ENCODE data around the gene PPIE. TPM values are rescaled to one million over a fixed set of nuclear protein-coding genes. Genes with fewer than 3 reads are reported as not detected.
"Not testable (repeated sequence)": the region's sequence is repeated elsewhere in the genome, so short reads cannot be mapped to it uniquely, and the experiment has no call there.

Gene PPIE
- total RNA-seq, 1 donor from 2014 or later, result 39.0 TPM

DNA sequence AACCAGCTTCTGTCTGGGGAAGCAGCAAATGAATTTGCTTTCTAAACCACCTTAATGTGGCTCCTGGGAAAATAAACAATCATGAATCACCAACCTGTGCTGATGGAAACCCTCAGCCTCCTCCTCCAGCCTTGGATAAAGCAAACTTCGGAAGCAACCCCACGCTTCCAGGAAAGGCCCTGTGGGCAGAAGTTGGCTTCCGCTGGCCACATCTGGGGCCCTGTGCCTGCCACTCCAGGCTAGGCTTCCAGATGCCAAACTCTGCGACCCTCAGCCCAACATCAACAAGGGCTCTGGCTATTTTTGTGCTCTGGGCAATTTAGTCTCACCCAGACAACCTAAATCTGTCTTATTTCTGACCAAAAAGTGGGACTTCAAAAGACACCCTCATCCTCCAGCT lies 38.6 kb downstream of the PPIE start:
- no peak for DNase-seq (ENCODE audit: low spot score)

- not testable (repeated sequence) for DNase-seq (ENCODE audit: low spot score)
Observed at GRCh38 chr1:39777896-39778295, 39.2 kb downstream of the PPIE start.

DNA sequence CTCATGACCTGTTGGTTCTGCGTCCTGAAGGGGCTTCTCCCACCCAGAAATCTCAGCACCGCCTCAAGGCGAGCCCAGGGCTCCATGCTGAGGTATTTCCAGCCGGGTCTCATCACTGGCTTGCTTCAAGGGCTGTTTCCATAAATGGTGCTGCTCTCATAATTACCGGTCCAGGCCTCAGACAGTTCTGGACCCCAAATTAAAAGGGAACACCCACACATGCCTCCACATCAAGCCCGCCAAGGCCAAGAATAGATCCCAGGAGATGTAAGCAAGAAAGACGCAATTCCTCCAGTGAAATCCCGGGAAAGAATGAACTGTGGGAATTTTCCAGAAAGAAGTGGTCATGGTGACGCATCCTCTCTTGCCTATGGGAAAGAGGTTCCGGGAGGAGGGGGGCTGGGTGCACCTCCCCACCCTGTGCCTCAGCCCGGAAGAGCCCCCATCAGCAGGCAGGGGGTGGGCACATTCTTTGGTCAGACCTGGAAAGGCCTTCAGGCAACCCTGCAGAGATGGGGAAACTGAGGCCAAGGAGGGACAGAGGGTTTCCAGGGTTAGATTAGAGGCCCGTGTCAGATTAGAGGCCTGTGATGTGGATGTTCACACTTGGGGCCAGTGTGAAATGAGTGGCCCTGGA lies 39.9 kb downstream of the PPIE start:
- not testable (repeated sequence) for DNase-seq (ENCODE audit: low spot score)

- DNase-seq (ENCODE audit: low spot score), result no peak
Observed at GRCh38 chr1:39779137-39779536, 40.5 kb downstream of the PPIE start.

DNA sequence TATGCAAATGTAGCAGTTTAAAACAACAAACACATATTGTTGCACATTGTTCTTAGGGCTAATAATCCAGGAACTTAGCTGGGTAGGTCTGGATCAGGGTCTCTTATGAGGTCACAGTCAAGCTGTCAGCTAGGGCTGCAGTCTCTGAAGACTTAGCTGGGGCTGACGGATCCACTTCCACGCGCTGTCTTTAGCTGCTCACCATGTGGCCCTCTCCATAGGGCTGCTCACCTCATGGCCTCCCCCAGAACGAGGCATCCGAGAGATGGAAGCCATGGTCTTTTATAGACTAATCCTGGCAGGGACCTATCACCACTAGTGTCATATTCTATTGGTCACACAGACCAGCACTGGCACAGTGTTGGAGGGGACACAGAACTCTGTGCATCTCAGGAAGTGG lies 41.1 kb downstream of the PPIE start:
- no peak for DNase-seq (ENCODE audit: low spot score)

DNA sequence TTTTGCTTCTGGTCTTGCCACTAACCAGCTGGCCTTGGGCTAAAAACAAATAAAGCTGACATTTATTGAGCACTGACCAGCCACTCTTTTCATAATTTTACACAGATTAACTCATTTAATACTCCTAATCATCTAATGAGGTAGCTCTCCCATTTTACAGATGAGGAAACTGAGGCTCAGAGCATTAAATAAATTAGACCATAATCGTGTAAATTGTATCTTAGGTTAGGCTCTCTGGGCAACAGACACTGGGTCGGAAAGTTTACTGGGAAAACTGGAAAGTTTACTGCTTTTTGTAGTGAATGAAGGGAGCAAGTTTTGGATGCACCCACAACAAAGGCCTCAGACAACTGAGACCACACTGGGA lies 42.6 kb downstream of the PPIE start:
- DNase-seq (ENCODE audit: low spot score), result no peak

- DNase-seq (ENCODE audit: low spot score), result no peak
Observed at GRCh38 chr1:39782103-39782502, 43.4 kb downstream of the PPIE start.

DNA sequence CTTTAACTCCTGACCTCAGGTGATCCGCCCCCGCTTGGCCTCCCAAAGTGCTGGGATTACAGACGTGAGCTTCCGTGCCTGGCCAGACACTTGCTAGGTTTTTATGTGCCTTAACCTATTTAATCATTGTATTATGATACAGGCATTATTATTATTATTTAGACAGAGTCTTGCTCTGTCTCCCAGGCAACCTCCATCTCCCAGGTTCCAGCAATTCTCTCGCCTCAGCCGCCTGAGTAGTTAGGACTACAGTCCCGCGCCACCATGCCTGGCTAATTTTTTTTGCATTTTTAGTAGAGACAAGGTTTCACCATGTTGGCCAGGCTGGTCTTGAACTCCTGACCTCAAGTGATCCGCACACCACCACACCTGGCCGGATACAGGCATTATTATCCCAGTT lies 44.0 kb downstream of the PPIE start:
- not testable (repeated sequence) for DNase-seq (ENCODE audit: low spot score)

DNA sequence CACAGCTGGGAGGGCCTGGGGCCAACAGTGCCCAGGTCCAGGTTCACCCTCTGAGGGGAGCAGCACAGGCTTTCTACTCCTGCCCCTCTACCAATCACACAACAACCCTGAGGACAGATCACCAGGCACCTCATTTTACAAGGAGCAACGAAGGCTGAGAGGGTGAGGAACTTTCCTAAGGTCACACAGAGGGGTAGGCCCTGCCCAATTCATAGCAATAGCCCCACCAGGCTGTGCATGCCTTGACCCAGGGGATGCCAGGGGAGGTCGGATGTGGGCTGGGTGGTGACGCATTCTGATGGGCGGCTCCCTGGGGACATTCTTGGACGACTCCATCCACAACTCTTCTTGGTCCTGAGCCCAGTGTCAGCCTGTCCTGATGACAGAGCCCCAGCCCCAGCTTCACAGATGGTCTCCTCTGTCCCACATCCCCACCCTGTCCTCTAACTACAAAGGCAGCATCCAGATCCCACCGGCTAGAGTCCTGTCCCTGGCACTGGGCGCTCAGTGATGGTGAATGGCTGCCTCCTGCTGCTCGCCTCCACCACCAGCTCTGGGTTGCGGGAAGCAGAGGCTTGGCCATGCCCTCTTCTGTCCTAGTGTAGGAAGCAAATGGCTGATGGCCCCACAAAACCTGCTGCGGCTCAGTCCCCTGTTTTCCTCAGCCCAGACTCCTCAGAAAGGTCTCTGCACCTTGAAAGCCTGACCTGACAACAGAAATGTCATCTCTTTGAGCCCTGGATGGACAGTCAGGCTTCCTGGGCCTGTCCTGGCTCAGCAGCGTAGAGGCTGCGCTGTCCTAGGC lies 47.8 kb downstream of the PPIE start:
- DNase-seq (ENCODE audit: low spot score), result not testable (repeated sequence)

- not testable (repeated sequence) for DNase-seq (ENCODE audit: low spot score)
Observed at GRCh38 chr1:39787108-39787375, 48.4 kb downstream of the PPIE start.

GRCh38 chr1:39787468-39787867 lies 48.8 kb downstream of the PPIE start:
- no peak for DNase-seq (ENCODE audit: low spot score)

GRCh38 chr1:39787964-39788363 lies 49.3 kb downstream of the PPIE start:
- not testable (repeated sequence) for DNase-seq (ENCODE audit: low spot score)

DNA sequence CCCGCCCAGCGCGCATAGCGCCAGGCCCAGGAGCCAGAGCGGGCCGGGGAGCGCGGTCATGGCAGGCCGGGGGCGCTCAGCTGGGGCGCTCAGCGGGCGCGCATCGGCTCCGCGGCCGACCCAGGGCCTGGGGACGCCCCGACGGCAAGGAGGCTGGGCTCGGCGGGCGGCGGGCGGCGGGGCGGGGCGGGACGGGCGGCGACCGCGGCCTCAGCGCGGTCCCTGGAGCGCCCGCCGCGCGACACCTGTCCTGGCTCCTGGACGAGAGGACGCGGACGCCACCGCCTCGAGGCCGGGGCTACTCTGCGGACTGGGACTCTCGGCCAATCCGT lies 49.7 kb downstream of the PPIE start:
- DNase-seq (ENCODE audit: low spot score), result no peak

DNA sequence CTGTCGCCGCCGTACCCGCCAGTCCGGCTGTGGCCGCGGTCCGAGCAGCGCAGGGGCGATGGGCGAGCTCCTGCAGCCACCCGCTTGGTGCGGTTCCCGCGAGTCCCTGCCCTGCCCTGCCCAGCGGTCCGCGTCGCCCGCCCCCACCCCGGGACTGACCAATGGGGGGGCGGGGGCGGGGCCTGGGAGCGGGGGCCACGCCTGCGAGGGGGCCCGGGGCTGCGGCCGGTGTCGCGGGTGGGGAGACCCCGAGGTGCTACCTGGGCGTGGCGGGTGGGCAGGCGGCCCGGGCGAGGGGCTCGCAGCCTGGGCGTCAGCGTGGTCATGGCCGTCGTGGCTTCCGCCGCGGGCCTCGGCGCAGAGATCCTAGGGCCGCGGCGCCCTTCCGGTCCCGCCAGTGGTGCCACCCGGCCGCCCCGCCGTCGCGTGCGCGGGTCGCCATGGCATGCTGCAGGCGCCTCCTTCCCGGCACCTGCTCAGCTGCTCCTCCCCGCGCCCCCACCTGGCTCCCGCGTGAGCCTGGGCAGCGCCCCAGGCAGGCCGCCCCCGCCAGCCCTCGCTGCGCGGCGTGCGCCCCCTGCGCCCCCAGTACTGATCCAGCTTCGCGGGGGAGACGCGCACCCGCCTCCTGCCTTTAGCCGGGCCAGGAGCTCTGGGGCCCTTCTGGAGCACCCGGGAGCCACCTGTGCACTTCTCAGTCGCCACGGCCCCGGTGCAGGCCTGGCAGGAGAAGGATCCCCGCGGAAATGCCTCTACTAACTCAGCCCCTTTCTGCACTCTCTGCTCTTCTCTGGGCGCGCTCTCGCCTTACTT lies 50.3 kb downstream of the PPIE start, which contains the start of gene BMP8B:
Gene BMP8B (minus strand): TSS at position 108 of the 813 bp plus-strand sequence. CDS start 380 bp downstream, outside the sequence.
- no peak for DNase-seq (ENCODE audit: low spot score)

GRCh38 chr1:39789571-39790110 lies 51.0 kb downstream of the PPIE start:
- no peak for DNase-seq (ENCODE audit: low spot score)

GRCh38 chr1:39791838-39792237 lies 53.2 kb downstream of the PPIE start:
- no peak for DNase-seq (ENCODE audit: low spot score)

GRCh38 chr1:39795651-39796050 lies 57.0 kb downstream of the PPIE start:
- no peak for DNase-seq (ENCODE audit: low spot score)

- DNase-seq (ENCODE audit: low spot score), result peak; percentile 54
Observed at GRCh38 chr1:39798859-39799769, 60.4 kb downstream of the PPIE start.

DNA sequence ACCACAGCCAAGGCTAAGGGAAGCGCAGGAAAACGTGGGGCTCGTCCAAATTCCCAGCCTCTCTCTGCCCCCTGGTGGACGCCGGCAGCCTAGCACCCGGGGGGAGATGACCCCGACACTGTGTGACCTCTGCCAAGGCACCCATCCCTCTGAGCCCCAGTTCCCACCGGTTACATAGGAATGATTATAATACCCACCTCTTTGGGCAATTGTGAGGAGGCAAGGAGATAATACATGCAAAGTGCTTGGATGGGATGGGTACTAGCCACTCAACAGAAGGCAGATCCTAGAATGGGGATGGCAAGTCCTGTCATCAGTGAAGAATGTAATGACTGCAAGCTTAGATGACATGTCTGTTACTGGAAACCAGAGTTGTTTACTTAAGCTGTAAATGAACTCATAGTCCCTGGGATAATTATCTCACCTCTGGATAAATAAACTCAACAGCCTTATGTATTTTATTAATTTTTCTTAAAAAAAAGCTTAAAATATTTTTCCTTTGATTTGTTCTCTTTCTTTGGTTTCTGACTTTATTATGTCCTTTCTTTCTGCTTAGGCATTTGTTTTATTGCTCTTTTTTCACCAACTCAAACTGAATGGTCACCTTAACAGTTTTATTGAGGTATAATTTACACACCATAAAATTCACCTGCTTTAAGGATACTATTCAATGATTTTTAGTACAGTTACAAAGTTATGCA lies 61.2 kb downstream of the PPIE start:
- peak; percentile 13 for DNase-seq (ENCODE audit: low spot score)

DNA sequence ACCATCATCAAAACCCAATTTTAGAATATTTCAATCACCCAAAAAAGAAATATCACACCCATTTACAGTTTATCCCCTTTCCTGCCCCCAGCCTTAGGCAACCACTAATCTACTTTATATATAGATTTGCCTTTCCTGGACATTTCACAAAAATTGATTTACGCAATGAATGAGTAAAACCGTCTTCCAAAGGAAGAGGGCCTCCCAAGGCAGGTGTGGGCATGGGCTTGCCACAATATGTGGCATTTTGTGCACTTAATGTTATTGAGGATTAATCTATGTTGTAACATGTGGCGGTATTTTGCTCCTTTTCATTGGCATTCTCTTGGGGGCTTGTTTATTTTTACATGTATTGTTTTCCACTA lies 61.8 kb downstream of the PPIE start:
- DNase-seq (ENCODE audit: low spot score), result no peak

All from umbilical cord (tissue), 2 donors.